T-helper 2 cell treated with Interferon-gamma antibody and Interleukin-4, amounts not matched to agents 100 ng/mL and 5 ng/mL, for 36 hours (primary cell): ENCODE data around the gene RAMP3. TPM values are rescaled to one million over a fixed set of nuclear protein-coding genes. Genes with fewer than 3 reads are reported as not detected.

Experiments used
- intact Hi-C: fragments of 100-400 bp; cut with micrococcal nuclease; formaldehyde crosslinking; loops from one replicate; pipeline ENCODE4 v1.15.1; 2023
- total RNA-seq: library from RNA; stranded (reverse); gene quantifications from 2 replicates; pipeline ENCODE4 v1.2.3, GENCODE V29; 2022

RAMP3 gene, protein sequence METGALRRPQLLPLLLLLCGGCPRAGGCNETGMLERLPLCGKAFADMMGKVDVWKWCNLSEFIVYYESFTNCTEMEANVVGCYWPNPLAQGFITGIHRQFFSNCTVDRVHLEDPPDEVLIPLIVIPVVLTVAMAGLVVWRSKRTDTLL
- total RNA-seq: not detected in 2 replicates

DNA sequence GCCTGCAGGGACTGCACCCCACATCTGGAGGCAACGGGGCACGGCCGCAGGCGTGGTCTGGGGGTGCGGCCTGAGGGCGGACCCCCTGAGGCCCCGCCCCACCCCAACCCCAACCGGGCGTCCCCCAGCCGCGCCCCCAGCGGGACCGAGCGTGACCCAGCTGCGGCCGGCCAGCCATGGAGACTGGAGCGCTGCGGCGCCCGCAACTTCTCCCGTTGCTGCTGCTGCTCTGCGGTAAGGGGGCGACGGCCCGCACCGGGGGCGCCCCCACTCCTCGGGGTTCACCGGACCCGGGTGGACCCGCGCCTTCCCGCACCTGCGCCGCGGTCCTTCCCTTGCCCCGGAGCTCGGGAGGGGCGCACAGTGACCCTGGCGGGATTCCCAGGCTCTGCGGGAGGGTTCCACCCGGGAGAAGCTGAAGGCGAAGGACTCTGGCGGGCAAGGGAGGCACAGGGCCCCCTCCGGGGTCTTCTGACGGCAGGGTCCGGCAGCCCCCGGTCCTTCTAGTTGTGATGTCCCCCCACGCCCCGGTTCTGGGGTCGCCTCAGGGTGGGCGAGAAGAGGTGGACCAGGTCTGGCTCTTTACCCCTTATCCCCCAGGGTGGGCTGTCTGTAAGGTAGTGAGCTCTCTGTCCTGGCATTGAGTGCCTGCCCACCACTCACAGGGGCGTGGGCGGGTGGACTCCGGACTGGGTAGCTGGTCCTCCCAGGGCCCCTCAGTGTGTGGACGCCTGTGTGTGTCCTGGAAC lies at the start of gene RAMP3:
Gene RAMP3 (plus strand): TSS at position 139 of the 749 bp plus-strand sequence. CDS start 38 bp downstream, at position 177.
- intact Hi-C loops: loop anchor here (10.0 kb wide), 1 partner anchor 57 kb away; no protein-coding TSS in a partner anchor

DNA sequence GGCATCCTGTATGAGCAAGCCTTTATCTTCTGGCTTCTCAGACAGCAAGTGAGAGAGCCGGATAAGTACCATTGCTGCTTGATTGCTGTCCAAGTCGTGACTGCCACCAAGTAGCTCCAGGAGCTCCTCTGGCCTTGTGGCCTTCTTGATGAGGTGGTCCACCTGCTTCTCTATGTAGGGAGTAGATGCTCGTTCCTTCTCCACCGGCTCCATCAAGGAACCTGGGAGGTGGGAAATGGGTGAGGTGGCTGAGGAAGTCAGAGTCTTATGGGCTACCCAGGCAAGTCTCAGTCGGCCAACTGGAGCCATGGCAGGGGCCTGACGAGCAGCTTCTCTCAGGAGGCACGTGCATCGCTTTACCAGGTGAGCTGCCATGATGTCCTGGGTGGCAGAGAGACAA lies 48.7 kb upstream of the RAMP3 start:
- intact Hi-C loops: no loop called here

DNA sequence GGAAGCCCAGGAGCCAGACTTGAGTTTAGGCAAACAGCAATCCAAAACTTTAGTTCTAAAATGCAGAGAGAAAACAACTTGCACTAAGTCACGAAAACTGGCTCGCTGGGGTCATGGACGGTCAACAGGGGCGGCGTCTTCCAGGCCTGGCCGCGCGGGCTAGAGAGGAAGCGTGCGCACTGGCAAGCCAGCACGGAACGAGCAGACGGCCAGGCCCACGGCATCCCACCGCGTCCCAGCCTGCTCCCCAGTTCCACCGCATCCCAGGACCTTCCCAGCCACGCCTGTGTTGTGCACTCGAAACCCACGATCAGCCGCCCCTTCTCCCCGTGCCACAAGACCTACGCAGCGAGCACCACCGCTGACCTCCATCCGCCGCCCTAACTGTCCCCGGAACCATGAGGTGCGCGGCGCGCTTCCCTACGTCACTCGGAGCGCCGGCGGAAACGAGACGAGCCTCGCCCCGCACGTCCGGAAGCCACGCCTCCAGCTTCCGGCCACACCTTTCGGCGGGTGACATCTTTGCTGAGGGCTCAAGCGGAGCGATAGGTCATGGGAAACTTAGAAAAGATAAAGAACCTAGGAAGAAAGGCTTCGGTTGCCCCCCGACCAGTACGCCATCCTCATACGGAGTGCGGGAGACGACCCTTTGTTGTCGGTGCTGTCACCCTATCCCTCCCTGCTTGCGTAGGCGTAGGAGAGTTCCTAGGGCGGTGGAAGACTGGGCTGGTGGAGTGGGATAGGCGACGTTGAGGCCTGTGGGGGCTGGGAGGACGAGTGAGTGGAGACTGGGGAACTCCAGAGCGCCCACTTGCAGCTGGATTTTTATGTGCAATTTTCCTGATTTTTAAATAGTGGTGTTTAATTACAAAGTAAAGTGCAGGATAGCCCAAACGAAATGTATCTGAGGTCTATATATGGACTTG lies 46.0 kb upstream of the RAMP3 start, which contains the start of gene TBRG4:
Gene TBRG4 (minus strand): TSS at position 400 of the 926 bp plus-strand sequence. CDS start 2,460 bp downstream, outside the sequence.
- intact Hi-C loops: loop anchor here (1.0 to 5.0 kb wide), 7 partner anchors 25 to 529 kb away; partner anchors contain the start of genes H2AZ2, MYO1G, PURB and TMED4

GRCh38 chr7:45112648-45113047 lies 44.9 kb upstream of the RAMP3 start:
- intact Hi-C loops: loop anchor here (5.0 kb wide), 1 partner anchor 530 kb away; the partner anchor contains the start of gene TMED4

DNA sequence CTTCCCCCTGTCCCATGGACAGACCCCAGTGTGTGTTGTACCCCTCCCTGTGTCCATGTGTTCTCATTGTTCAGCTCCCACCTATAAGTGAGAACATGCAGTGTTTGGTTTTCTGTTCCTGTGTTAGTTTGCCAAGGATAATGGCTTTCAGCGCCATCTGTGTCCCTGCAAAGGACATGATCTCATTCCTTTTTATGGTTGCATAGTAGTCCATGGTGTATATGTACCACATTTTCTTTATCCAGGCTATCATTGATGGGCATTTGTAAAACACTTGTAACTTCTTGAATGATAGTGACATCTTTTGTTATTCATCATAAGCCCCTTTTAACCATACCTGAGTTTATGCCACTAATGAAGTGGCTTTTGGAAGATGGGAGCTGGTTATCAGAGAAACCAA lies 43.3 kb upstream of the RAMP3 start:
- intact Hi-C loops: loop anchor here (5.0 kb wide), 1 partner anchor 532 kb away; the partner anchor contains the start of gene TMED4

DNA sequence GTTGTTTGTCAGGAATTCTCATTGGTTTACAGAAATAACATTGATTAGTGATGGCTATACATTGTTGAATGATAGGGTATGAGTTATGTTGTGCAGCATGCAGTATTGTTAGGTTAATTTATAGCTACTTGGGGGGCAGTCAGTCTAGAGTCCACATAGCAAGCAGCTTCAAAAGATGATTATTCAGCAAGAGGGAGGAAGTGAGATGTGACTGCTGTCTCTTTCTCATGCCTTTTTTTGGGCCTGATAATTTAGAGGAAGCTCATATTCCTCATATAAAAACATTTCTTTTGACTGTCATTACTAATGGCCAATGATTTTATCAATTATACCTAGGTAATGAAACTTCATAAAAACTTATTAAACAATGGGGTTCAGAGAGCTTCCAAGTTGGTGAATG lies 42.7 kb upstream of the RAMP3 start:
- intact Hi-C loops: loop anchor here (5.0 kb wide), 1 partner anchor 533 kb away; the partner anchor contains the start of gene TMED4

DNA sequence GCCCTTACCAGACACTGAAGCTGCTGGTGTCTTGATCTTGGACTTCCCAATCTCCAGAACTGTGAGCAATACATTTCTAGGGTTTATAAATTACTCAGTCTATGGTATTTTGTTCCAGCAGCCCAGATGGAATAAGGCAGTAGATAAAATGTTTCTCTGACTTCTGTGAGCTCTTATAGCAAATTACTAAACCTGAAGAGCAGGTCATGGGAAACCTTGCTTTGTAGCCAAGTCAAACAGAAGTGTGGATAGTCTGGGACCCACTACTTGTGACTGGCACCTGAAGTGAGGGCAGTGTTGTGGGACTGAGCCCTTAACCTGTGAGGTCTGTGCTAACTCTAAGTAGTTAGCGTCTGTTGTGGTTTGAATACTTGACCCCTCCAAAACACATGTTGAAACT lies 41.5 kb upstream of the RAMP3 start:
- intact Hi-C loops: no loop called here

GRCh38 chr7:45117582-45117981 lies 40.0 kb upstream of the RAMP3 start:
- intact Hi-C loops: no loop called here

DNA sequence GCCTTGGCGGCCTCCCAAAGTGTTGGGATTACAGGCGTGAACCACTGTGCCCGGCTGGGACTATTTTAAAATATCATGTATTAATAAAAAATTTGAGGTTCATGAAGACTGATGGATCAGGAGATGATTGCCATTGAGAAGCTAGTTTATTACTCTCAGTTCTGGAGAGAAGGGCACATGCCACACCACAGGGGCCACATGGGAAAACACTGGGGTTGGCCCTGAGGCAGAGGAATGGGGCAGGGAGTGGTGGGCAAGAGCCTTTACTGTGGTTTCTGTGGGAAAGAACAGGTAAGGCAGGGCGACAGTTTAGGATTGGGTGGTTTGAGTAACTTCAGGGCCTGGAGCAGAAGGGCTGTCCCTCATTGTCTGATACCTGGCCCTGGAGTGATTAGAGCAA lies 39.3 kb upstream of the RAMP3 start:
- intact Hi-C loops: no loop called here

DNA sequence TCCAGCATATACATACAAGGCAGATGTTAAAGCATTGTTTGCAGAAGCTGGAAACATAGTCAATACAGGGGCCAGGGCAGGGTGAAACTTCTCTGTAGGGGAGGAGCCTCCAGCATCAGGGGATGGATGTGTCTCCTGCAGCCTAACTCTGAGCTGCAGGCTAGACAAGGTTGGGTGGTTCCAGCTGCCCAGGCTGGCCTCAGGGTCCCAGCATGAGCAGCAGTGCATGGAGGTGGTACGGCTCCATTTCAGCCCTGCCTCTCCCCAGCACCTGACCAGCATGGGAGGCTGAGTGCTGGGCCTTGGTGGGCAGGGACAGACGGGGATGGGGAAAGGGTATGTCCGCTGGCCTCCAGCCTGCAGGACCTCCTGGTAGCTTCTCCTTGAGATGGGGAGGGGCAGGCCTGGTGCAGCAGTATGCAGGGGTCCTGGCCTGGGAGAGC lies 38.7 kb upstream of the RAMP3 start:
- intact Hi-C loops: no loop called here

GRCh38 chr7:45119550-45119949 lies 38.0 kb upstream of the RAMP3 start:
- intact Hi-C loops: no loop called here

GRCh38 chr7:45122975-45123860 lies 34.4 kb upstream of the RAMP3 start:
- intact Hi-C loops: no loop called here

- intact Hi-C loops: no loop called here
Observed at GRCh38 chr7:45123913-45124710, 33.5 kb upstream of the RAMP3 start.

- intact Hi-C loops: no loop called here
Observed at GRCh38 chr7:45125193-45125904, 32.2 kb upstream of the RAMP3 start.

DNA sequence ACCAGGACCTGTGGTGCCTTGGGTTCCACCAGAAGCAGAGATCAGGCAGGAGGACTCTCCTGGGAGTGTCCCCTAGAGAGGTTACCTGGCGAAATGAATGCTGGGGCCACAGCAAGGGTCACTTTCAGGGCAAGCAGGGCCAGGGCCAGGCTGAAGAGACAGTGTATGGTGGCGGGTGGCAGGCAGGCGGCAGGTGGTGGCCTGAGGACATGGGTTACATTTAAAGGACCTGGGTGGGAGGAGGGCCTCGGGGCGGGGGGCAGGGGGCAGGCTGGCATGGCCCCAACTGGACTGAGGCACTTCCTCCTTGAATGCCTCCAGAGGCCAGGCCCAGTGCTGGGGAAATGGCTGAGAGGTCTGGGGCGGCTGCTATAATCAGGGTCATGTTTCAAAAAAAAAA lies 31.4 kb upstream of the RAMP3 start:
- intact Hi-C loops: no loop called here

DNA sequence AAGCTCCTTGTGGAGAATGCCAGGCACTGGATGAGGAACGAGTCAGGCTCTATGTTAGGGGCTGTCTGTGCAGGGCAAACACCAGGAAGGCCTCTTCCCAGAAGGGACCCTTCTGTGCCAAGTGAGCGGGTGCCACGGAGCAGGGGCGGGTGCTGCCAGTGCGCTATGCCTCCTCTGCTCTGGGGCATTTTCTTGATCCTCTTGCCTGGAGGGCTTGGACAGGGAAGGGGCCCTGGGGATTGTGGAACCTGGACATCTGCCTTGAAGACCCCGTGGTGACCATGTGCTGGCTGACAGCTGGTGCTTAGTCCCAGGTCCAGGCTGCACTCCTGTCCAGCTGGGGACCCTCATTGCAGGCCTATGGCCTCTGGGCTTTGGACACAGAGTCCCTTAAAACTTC lies 30.7 kb upstream of the RAMP3 start:
- intact Hi-C loops: no loop called here

DNA sequence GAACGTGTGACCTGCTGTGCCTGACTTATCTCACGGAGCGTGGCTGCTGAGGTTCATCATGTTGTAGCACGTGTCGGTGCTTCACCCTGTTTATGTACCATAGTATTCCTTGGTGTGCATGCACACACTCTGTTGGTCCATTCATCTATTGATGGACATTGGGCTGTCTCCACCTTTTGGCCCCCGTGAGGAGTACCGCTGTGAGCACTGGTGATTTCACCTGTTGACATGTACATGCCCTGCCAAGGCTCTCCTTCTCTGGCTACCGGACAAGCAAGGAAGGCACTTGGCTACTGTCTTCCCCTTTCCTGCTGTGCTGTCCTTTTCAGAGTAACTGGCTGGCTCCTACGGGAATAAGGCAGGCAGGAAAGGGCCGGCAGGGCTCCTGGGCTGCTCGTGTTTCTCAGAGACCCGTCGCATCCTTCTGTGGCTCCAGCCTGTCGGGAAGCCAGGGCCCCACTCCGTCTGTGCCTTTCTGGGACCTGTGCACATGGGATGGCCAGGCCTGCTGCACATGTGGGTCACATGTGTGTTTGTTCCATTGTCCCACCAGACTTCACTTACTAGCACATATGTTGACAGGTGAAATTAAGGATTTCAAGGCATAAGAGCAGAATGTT lies 28.3 kb upstream of the RAMP3 start:
- intact Hi-C loops: no loop called here

DNA sequence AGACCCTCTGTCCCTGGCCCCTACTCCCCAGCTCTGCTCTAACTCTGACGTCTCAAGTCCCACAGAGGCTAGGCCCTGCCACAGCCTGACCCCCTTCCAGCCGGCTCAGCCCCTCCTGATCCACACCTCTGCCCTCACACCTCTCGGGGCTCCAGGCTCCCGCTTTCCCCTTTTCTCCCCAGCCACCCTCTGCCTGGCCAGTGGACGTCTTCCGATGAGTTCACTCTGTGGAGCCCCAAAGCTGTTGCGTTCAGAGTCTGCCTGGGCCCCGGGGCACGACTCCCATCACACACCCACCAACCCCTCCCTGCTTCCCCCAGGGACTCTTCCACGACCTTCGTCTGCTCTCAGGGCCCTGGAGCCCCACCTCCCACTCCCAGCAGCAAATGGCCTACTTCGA lies 27.7 kb upstream of the RAMP3 start:
- intact Hi-C loops: no loop called here
